GM23338 (cell line): ENCODE measurements around the gene NR4A2. TPM values are rescaled to one million over a fixed set of nuclear protein-coding genes. Genes with fewer than 3 reads are reported as not detected.

ENCODE experiments used
- ATAC-seq: fragments of 200-7000 bp; cut with Tn5 transposase; 3 replicates; pipeline ENCODE4 v1.9.1; 2020
- DNase-seq: peaks from one replicate; pipeline ENCODE4 v3.0.0-alpha.2; 2015; ENCODE audit warnings: low spot score
- H2AFZ ChIP-seq: fragments of 200-600 bp; sonication (generic); 2 replicates; pipeline ENCODE4 v1.8.0; 2016; ENCODE audit warnings: antibody characterized with exemption, mild to moderate bottlenecking, moderate library complexity
- H3F3A ChIP-seq: fragments of 200-600 bp; sonication (generic); replicated peaks from 2 replicates; pipeline ENCODE4 v1.8.0; 2017; ENCODE audit warnings: antibody characterized with exemption, mixed run types, low read depth
- H3K27ac ChIP-seq: fragments of 200-600 bp; sonication (generic); 2 replicates; pipeline ENCODE4 v1.6.1; 2016; ENCODE audit warnings: low read depth
- H3K27me3 ChIP-seq: fragments of 200-600 bp; sonication (generic); 2 replicates; pipeline ENCODE4 v1.8.0; 2016; ENCODE audit warnings: mild to moderate bottlenecking, mixed run types, moderate library complexity; ENCODE audit not compliant: insufficient read depth
- H3K36me3 ChIP-seq: fragments of 200-600 bp; sonication (generic); 2 replicates; pipeline ENCODE4 v1.8.0; 2016; ENCODE audit warnings: mild to moderate bottlenecking; ENCODE audit not compliant: insufficient read depth
- H3K4me1 ChIP-seq: fragments of 200-600 bp; sonication (generic); 2 replicates; pipeline ENCODE4 v1.8.0; 2016; ENCODE audit warnings: mild to moderate bottlenecking, moderate library complexity; ENCODE audit not compliant: insufficient read depth
- H3K4me2 ChIP-seq: fragments of 200-600 bp; sonication (generic); 2 replicates; pipeline ENCODE4 v1.7.1; 2017; ENCODE audit warnings: mixed run types
- H3K4me3 ChIP-seq: fragments of 200-600 bp; sonication (generic); 2 replicates; pipeline ENCODE4 v1.6.1; 2016; ENCODE audit warnings: mixed run types
- H3K79me2 ChIP-seq: fragments of 200-600 bp; sonication (generic); replicated peaks from 2 replicates; pipeline ENCODE4 v1.8.0; 2017; ENCODE audit warnings: mild to moderate bottlenecking; ENCODE audit not compliant: insufficient read depth
- H3K9me2 ChIP-seq: fragments of 200-600 bp; sonication (generic); 2 replicates; pipeline ENCODE4 v1.8.0; 2017; ENCODE audit not compliant: insufficient read depth
- H4K20me1 ChIP-seq: fragments of 200-600 bp; sonication (generic); replicated peaks from 2 replicates; pipeline ENCODE4 v1.8.0; 2017; ENCODE audit warnings: mild to moderate bottlenecking; ENCODE audit not compliant: insufficient read depth
- H3K27ac Mint-ChIP-seq: 2 replicates; pipeline ENCODE4 v1.8.0; 2020; ENCODE audit warnings: inconsistent platforms, mild to moderate bottlenecking, moderate library complexity, mixed read lengths
- H3K27me3 Mint-ChIP-seq: 3 replicates; pipeline ENCODE4 v1.8.0; 2022; ENCODE audit warnings: low read depth, mild to moderate bottlenecking, moderate library complexity, mixed read lengths, inconsistent platforms; ENCODE audit not compliant: insufficient read depth, poor library complexity
- H3K36me3 Mint-ChIP-seq: 3 replicates; pipeline ENCODE4 v1.8.0; 2021; ENCODE audit warnings: low read depth, mild to moderate bottlenecking, inconsistent platforms, moderate library complexity, mixed read lengths
- H3K4me1 Mint-ChIP-seq: 3 replicates; pipeline ENCODE4 v1.8.0; 2020; ENCODE audit warnings: mild to moderate bottlenecking, inconsistent platforms, mixed read lengths
- H3K4me3 Mint-ChIP-seq: 3 replicates; pipeline ENCODE4 v1.8.0; 2021; ENCODE audit warnings: moderate library complexity, mild to moderate bottlenecking, inconsistent platforms, mixed read lengths
- H3K9me3 Mint-ChIP-seq: 3 replicates; pipeline ENCODE4 v1.8.0; 2020; ENCODE audit warnings: moderate library complexity, mild to moderate bottlenecking, inconsistent platforms, mixed read lengths
- CREB1 ChIP-seq: fragments of 250-450 bp; sonication (Bioruptor Pico); IDR thresholded peaks from 2 replicates; pipeline ENCODE4 v1.5.0; 2020; ENCODE audit warnings: low read depth, mild to moderate bottlenecking, moderate library complexity
- EZH2phosphoT487 ChIP-seq: fragments of 200-600 bp; sonication (generic); IDR thresholded peaks from one replicate; pipeline ENCODE4 v1.8.1; 2018; ENCODE audit warnings: antibody characterized with exemption; ENCODE audit not compliant: unreplicated experiment
- JUNB ChIP-seq: IDR thresholded peaks from one replicate; pipeline ENCODE4 v1.6.1; 2016; ENCODE audit warnings: antibody characterized with exemption; ENCODE audit not compliant: unreplicated experiment
- NANOG ChIP-seq: IDR thresholded peaks from 2 replicates; pipeline ENCODE4 v1.6.1; 2016; ENCODE audit warnings: antibody characterized with exemption, borderline replicate concordance
- ZNF114 ChIP-seq: fragments of 250-450 bp; sonication (Bioruptor Pico); IDR thresholded peaks from 2 replicates; pipeline ENCODE4 v1.5.0; 2020; ENCODE audit warnings: mild to moderate bottlenecking, moderate library complexity
- ZNF462 ChIP-seq: fragments of 250-450 bp; sonication (Bioruptor Pico); IDR thresholded peaks from 2 replicates; pipeline ENCODE4 v1.5.0; 2020; ENCODE audit warnings: mild to moderate bottlenecking, moderate library complexity
- polyA plus RNA-seq: library from polyadenylated mRNA; unstranded; fragments of >200 nt; fragmentation: Nextera tagmentation; extraction: Ambion mirVana; gene quantifications from 2 replicates; pipeline ENCODE4 v1.2.1, GENCODE V29; 2016
- total RNA-seq: library from RNA; depleted of rRNA; stranded (reverse); fragments of >200 nt; shearing (Covaris generic); gene quantifications from 2 replicates; pipeline ENCODE4 v1.2.3, GENCODE V29; 2014
- TF ChIP-seq, protein P1 (sequence below): IDR thresholded peaks from one replicate; pipeline ENCODE4 v1.6.1; 2018; ENCODE audit warnings: antibody characterized with exemption; ENCODE audit not compliant: unreplicated experiment

NR4A2 gene
- total and polyA plus RNA-seq, 2 experiments from 2014 or later = 0.49 to 0.71 TPM

- H3K27ac Mint-ChIP-seq = no peak overlapping the region
- no peak for ATAC-seq
Observed at GRCh38 chr2:156349605-156350004, 17.1 kb upstream of the NR4A2 start.

More at GRCh38 chr2:156349605-156350004, 17.1 kb upstream of the NR4A2 start:
- Mint-ChIP-seq H3K4me3 (no peak overlapping the region), H3K9me3 (peaks cover 3% of the 10 kb centered on the region; the same call in 1 of the 3 replicates), H3K27me3 (no peaks in the 10 kb centered on the region), H3K4me1 (peaks cover 10% of the 10 kb centered on the region; the same call in 2 of the 3 replicates), H3K36me3 (no peaks in the 10 kb centered on the region)
- no peak overlapping the region for H3K4me2 ChIP-seq
- H3K4me1 ChIP-seq = 0 out of 2 replicates have a peak, but pooled peaks cover 3% of the 10 kb centered on the region
- no peaks in the 10 kb centered on the region for H3F3A ChIP-seq
- TF ChIP-seq, protein P1, sequence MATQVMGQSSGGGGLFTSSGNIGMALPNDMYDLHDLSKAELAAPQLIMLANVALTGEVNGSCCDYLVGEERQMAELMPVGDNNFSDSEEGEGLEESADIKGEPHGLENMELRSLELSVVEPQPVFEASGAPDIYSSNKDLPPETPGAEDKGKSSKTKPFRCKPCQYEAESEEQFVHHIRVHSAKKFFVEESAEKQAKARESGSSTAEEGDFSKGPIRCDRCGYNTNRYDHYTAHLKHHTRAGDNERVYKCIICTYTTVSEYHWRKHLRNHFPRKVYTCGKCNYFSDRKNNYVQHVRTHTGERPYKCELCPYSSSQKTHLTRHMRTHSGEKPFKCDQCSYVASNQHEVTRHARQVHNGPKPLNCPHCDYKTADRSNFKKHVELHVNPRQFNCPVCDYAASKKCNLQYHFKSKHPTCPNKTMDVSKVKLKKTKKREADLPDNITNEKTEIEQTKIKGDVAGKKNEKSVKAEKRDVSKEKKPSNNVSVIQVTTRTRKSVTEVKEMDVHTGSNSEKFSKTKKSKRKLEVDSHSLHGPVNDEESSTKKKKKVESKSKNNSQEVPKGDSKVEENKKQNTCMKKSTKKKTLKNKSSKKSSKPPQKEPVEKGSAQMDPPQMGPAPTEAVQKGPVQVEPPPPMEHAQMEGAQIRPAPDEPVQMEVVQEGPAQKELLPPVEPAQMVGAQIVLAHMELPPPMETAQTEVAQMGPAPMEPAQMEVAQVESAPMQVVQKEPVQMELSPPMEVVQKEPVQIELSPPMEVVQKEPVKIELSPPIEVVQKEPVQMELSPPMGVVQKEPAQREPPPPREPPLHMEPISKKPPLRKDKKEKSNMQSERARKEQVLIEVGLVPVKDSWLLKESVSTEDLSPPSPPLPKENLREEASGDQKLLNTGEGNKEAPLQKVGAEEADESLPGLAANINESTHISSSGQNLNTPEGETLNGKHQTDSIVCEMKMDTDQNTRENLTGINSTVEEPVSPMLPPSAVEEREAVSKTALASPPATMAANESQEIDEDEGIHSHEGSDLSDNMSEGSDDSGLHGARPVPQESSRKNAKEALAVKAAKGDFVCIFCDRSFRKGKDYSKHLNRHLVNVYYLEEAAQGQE = no peak
- TF ChIP-seq EZH2phosphoT487 = no peak
- TF ChIP-seq NANOG = no peak
- TF ChIP-seq ZNF462 (CRISPR knock-in tag) = no peak
- TF ChIP-seq ZNF114 (CRISPR knock-in tag) = no peak
- no peak for TF ChIP-seq CREB1 (CRISPR knock-in tag)
- no peak for TF ChIP-seq JUNB
- no peaks in the 10 kb centered on the region; the same call in 1 of the 2 replicates for H4K20me1 ChIP-seq
- no peak overlapping the region for H3K4me3 ChIP-seq
- H2AFZ ChIP-seq = no peak overlapping the region
- no peak overlapping the region for H3K27ac ChIP-seq
- no peaks in the 10 kb centered on the region for H3K9me2 ChIP-seq
- H3K36me3 ChIP-seq = no peaks in the 10 kb centered on the region
- no peaks in the 10 kb centered on the region for H3K79me2 ChIP-seq
- H3K27me3 ChIP-seq = peaks cover 4% of the 10 kb centered on the region
- no peak for DNase-seq
